BJ (cell line): ENCODE measurements around the gene PACSIN2. TPM values are rescaled to one million over a fixed set of nuclear protein-coding genes. Genes with fewer than 3 reads are reported as not detected.

Experiments
- CTCF ChIA-PET: fragments of 350-600 bp; formaldehyde crosslinking; extraction: SDS; loops from one replicate; lab custom pipeline; 2021; ENCODE audit warnings: antibody characterized with exemption, inconsistent platforms; lab: Yijun Ruan, JAX
- POLR2A ChIA-PET: fragments of 300-600 bp; sonication (Branson Sonifier 250); formaldehyde crosslinking; extraction: SDS; loops from one replicate; lab custom pipeline; 2021; ENCODE audit warnings: antibody characterized with exemption; lab: Charles Lee
- DNase-seq: peaks from one replicate; pipeline ENCODE4 v3.0.0-alpha.2; 2011; ENCODE audit warnings: low read depth
- H3K27me3 ChIP-seq: 2 replicates; pipeline ENCODE4 v1.6.0; 2011; ENCODE audit warnings: low read length; ENCODE audit not compliant: control insufficient read depth, insufficient read depth
- H3K36me3 ChIP-seq: 2 replicates; pipeline ENCODE4 v1.5.1; 2011; ENCODE audit warnings: low read length; ENCODE audit not compliant: control insufficient read depth, insufficient read depth
- H3K4me3 ChIP-seq: 2 replicates; pipeline ENCODE4 v1.5.1; 2011; ENCODE audit warnings: low read depth, mild to moderate bottlenecking, control low read depth, low read length
- CTCF ChIP-seq: IDR thresholded peaks from 2 replicates; pipeline ENCODE4 v1.5.1; 2011; ENCODE audit warnings: low read depth, mild to moderate bottlenecking, control low read depth, inconsistent platforms, low read length, moderate library complexity; ENCODE audit not compliant: insufficient read depth
- polyA plus RNA-seq: library from polyadenylated mRNA; depleted of rRNA; stranded (reverse); fragments of >200 nt; gene quantifications from 2 replicates; pipeline ENCODE4 v1.2.3, GENCODE V29; 2011

The PACSIN2 gene
- polyA plus RNA-seq, 1 experiment: 86.3 TPM

- no peak for TF ChIP-seq CTCF
- H3K36me3 ChIP-seq: no peaks in the 10 kb centered on the region; the same call in 1 of the 2 replicates
- H3K4me3 ChIP-seq: no peak overlapping the region
- no peaks in the 10 kb centered on the region for H3K27me3 ChIP-seq
- DNase-seq: no peak
- POLR2A ChIA-PET: no interaction called here
- CTCF ChIA-PET: no interaction called here
These were observed 23.4 kb upstream of the PACSIN2 start for GRCh38 chr22:43038325-43038724.

- DNase-seq: peak; percentile 78
- POLR2A ChIA-PET: no interaction called here
These were observed 21.4 kb upstream of the PACSIN2 start for GRCh38 chr22:43036282-43036829.

GRCh38 chr22:43035250-43035649 is 20.3 kb upstream of the PACSIN2 start:
- POLR2A ChIA-PET: no interaction called here
- Histone ChIP-seq H3K27me3 (no peaks in the 10 kb centered on the region), H3K4me3 (no peak overlapping the region), H3K36me3 (no peaks in the 10 kb centered on the region)
- DNase-seq: no peak
- no peak for TF ChIP-seq CTCF
- CTCF ChIA-PET: interaction anchor here (1.8 to 3.6 kb wide), 6 partner anchors 10 to 168 kb away, joined by 6 to 15 read pairs (median 10); no protein-coding TSS in a partner anchor

More at GRCh38 chr22:43036282-43036829, 21.4 kb upstream of the PACSIN2 start:
- H3K36me3 ChIP-seq: no peaks in the 10 kb centered on the region; the same call in 1 of the 2 replicates
- H3K4me3 ChIP-seq: no peak overlapping the region
- CTCF ChIA-PET: interaction anchor here (0.6 to 1.0 kb wide), 2 partner anchors 215 to 1607 kb away, joined by 3 read pairs; no protein-coding TSS in a partner anchor
- no peak for TF ChIP-seq CTCF
- H3K27me3 ChIP-seq: no peaks in the 10 kb centered on the region

GRCh38 chr22:43031617-43032016 is 16.7 kb upstream of the PACSIN2 start:
- H3K27me3 ChIP-seq: no peaks in the 10 kb centered on the region
- POLR2A ChIA-PET: no interaction called here

GRCh38 chr22:43018615-43019014 is 3.7 kb upstream of the PACSIN2 start:
- CTCF ChIA-PET: no interaction called here
- H3K4me3 ChIP-seq: no peak overlapping the region
- POLR2A ChIA-PET: no interaction called here

More at GRCh38 chr22:43031617-43032016, 16.7 kb upstream of the PACSIN2 start:
- H3K4me3 ChIP-seq: no peak overlapping the region
- no peak for TF ChIP-seq CTCF
- no peaks in the 10 kb centered on the region for H3K36me3 ChIP-seq
- no peak for DNase-seq
- CTCF ChIA-PET: no interaction called here

More at GRCh38 chr22:43018615-43019014, 3.7 kb upstream of the PACSIN2 start:
- H3K27me3 ChIP-seq: no peaks in the 10 kb centered on the region
- H3K36me3 ChIP-seq: no peaks in the 10 kb centered on the region
- no peak for DNase-seq
- no peak for TF ChIP-seq CTCF
